Renal cortex interstitium (tissue), 11 donors: ENCODE measurements around the gene TUT4. TPM values are rescaled to one million over a fixed set of nuclear protein-coding genes. Genes with fewer than 3 reads are reported as not detected.

Experiments used
- DNase-seq, 11 donors: peaks; one replicate each; pipeline ENCODE4 v3.0.0-alpha.2; 2013; ENCODE audit warnings: low read depth in 9 of 11, low spot score in 4 of 11; ENCODE audit errors: extremely low read depth in 1 of 11
- polyA plus RNA-seq, 3 donors: library from polyadenylated mRNA; unstranded; fragments of 120-200 nt; gene quantifications; one replicate each; pipeline ENCODE4 v1.2.1, GENCODE V29; 2013; ENCODE audit not compliant: insufficient read length in 3 of 3

The TUT4 gene
- polyA plus RNA-seq, 3 donors: 70.7 to 113 (median 86.3) TPM

DNA sequence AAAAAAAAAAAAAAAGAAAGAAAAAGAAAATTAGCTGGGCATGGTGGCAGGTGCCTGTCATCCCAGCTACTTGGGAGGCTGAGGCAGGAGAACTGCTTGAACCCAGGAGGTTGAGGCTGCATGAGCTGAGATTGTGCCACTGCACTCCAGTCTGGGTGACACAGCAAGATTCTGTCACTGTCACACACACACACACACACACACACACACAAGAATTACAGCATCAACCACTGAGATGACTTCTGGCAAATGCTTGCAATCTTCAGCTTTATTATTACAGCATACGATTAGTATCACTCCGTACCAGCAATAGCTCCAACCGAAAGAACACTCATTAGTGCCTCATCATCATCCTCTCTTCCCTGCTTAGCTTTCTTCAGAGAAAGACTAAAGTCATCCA, 153.3 kb downstream of the TUT4 start:
- DNase-seq: no peak

DNA sequence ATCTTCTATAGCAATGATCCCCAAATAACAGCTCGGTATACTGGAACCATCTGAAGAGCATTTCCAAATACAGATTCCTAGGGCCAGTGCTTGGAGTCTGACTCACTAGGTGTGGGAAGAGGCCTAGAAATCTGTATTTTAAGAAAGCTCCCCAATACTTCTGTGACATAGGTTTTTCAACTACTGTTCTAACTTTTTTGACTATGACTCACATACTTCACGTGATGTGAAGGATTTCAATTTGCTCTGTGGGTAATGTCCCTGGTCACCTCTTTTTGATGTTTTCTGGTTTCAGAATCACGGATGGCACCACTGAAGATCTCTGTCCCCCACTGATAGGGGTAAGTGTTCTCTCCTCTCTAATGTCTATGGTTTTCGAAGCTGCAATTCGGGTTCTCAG, 159.7 kb downstream of the TUT4 start:
- no peak for DNase-seq

DNA sequence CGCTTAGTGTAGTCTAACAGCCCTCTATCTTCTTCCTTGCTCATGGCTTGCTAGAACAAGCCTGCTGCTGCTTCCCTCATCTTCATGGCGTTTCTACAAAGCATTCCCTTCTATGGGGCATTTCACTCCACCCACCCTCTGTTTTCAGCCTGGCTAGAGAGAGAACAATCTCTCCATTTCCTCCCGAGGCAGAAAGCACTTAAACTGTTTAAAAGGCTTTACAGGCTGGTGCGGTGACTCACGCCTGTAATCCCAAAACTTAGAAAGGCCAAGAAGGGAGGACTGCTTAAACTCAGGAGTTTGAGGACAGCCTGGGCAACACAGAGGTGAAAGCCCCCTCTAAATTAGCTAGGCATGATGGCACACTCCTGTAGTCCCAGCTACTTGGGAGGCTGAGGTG, 166.4 kb downstream of the TUT4 start:
- no peak for DNase-seq

DNA sequence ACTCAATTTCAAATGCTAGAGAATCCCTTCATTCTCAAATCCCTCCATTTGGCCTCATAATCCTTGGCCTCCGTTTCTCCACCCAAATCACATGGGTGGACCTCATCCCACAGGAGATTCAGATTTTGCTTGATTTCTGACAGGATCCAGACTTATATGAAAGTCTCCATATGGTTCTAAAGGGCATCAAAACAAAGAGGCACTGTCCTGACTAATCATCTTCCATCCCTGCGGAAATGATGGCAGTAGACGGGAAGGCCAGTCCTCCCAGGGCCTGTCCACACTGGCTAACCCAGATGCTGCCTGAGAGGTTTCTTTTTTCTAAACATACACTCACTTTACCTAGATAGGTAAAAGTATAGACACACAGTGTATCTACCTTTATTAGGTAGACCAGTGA, 167.5 kb downstream of the TUT4 start:
- DNase-seq: no peak

Other genes starting within 250 kb of the TUT4 start
- gene CC2D1B, start 186.9 kb downstream of the TUT4 start, polyA plus RNA-seq: 10 to 100 TPM; 28.6 to 38.5 (median 33.6) TPM
- 1 to 10 TPM; 5.8 to 8.7 (median 8.0) TPM for gene ORC1, start 148.7 kb downstream of the TUT4 start, polyA plus RNA-seq
- gene PRPF38A, start 148.5 kb downstream of the TUT4 start, polyA plus RNA-seq: 10 to 100 TPM; 79.3 to 81.8 (median 80.2) TPM
- 10 to 100 TPM; 68.9 to 83.4 (median 75.5) TPM for gene GPX7, start 49.3 kb upstream of the TUT4 start, polyA plus RNA-seq
- gene SHISAL2A, start 80.1 kb upstream of the TUT4 start, polyA plus RNA-seq: 1 to 10 TPM; 1.9 to 4.4 (median 2.1) TPM
- 10 to 100 TPM; 14.5 to 19.5 (median 15.9) TPM for gene COA7, start 145.3 kb upstream of the TUT4 start, polyA plus RNA-seq
- 10 to 100 TPM; 24.9 to 28.2 (median 25.5) TPM for gene ZYG11B, start 173.4 kb upstream of the TUT4 start, polyA plus RNA-seq